Measurements from ENCODE around the gene KIAA1217. TPM values are rescaled to one million over a fixed set of nuclear protein-coding genes. Genes with fewer than 3 reads are reported as not detected.
A peak's percentile ranks its signal among the peaks of the same experiment; 100 is the strongest.

Gene KIAA1217
- polyA plus RNA-seq, 2 of the 4 experiments (the other 2 are of a cell fraction), result 1.5 to 2.7 TPM

GRCh38 chr10:24468281-24468751 lies 259.4 kb downstream of the KIAA1217 start:
- H3K4me1 ChIP-seq, result peaks cover 18% of the 10 kb centered on the region
- no peaks in the 10 kb centered on the region for H3K9me3 ChIP-seq
- 97% methylated on average over 6 of the region's 6 CpGs for WGBS (ENCODE audit: missing lambda C conversion rate)
- ChIA-PET POLR2A (no interaction called here), CTCF (interaction anchor here (1.4 kb wide), 1 partner anchor 36 kb away, joined by 3 read pairs; no protein-coding TSS in a partner anchor)
- ATAC-seq (no peak), DNase-seq (ENCODE audit: low read depth in 1 of 2, low spot score in 1 of 2) (no peak), FAIRE-seq (no peak)
- H3K4me3 ChIP-seq, result no peak overlapping the region
- TF ChIP-seq ZC3H11A (IDR thresholded peaks at IDR 0.05) (no peak), RCOR1 (IDR thresholded peaks at IDR 0.05; ENCODE audit: low read depth, low read length) (no peak), JUNB (IDR thresholded peaks at IDR 0.05) (no peak), CBX2 (IDR thresholded peaks at IDR 0.05; ENCODE audit: borderline replicate concordance, low read depth) (no peak), E2F6 (IDR thresholded peaks at IDR 0.05; ENCODE audit: borderline replicate concordance, low read depth) (no peak), MAFK (IDR thresholded peaks at IDR 0.05; ENCODE audit: partially characterized antibody) (no peak), PHF8 (IDR thresholded peaks at IDR 0.05; ENCODE audit: borderline replicate concordance, low read depth) (no peak), CTCF (IDR thresholded peaks at IDR 0.05) (no peak)
- TF ChIP-seq, protein P1, sequence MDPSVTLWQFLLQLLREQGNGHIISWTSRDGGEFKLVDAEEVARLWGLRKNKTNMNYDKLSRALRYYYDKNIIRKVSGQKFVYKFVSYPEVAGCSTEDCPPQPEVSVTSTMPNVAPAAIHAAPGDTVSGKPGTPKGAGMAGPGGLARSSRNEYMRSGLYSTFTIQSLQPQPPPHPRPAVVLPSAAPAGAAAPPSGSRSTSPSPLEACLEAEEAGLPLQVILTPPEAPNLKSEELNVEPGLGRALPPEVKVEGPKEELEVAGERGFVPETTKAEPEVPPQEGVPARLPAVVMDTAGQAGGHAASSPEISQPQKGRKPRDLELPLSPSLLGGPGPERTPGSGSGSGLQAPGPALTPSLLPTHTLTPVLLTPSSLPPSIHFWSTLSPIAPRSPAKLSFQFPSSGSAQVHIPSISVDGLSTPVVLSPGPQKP (IDR thresholded peaks at IDR 0.05; ENCODE audit: low read depth, low read length), result no peak
- no peak overlapping the region for H3K27ac ChIP-seq
- peak overlapping the region; percentile 98; the same call in 1 of the 3 replicates for H3K4me2 ChIP-seq

- no peak for FAIRE-seq
- ATAC-seq, result no peak
- Histone ChIP-seq H3K27ac (no peak overlapping the region), H3K9me3 (no peaks in the 10 kb centered on the region), H3K4me1 (peaks cover 18% of the 10 kb centered on the region), H3K4me2 (no peak overlapping the region), H3K4me3 (no peak overlapping the region)
- CTCF ChIA-PET, result no interaction called here
- 90% methylated on average over 8 of the region's 8 CpGs for WGBS (ENCODE audit: missing lambda C conversion rate)
- DNase-seq (ENCODE audit: low read depth in 1 of 2, low spot score in 1 of 2), result no peak
- POLR2A ChIA-PET, result no interaction called here
- TF ChIP-seq CHD4 (IDR thresholded peaks at IDR 0.05; ENCODE audit: borderline replicate concordance), result no peak
- no peak for TF ChIP-seq RARB (CRISPR knock-in tag; IDR thresholded peaks at IDR 0.05)
These were observed 261.1 kb downstream of the KIAA1217 start for GRCh38 chr10:24469993-24470392.

DNA sequence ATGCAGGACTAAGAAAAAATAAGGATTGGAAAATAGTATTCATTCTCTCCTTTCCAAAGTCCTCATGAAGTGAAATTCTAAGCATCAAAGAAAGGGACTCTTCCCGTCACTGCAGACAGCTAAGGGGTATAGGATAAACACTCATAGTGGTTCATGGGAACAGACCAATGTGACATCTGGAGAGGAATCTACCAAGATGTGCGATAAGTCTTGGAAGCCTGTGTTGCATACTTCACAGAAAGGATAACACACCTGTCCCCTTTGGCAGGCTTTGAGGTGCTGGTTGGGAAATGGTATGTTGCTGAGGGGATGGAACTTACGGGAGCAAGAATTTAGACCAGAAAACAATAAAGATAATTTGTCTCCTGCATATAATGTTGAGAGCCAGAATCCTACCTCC lies 266.7 kb downstream of the KIAA1217 start:
- no peak overlapping the region for H3K4me2 ChIP-seq
- no peak overlapping the region for H3K27ac ChIP-seq
- DNase-seq (ENCODE audit: low read depth in 1 of 2, low spot score in 1 of 2), result no peak
- WGBS (ENCODE audit: missing lambda C conversion rate), result 92% methylated on average over 3 of the region's 3 CpGs
- ATAC-seq, result no peak
- POLR2A ChIA-PET, result no interaction called here
- no peaks in the 10 kb centered on the region for H3K9me3 ChIP-seq
- CTCF ChIA-PET, result interaction anchor here (1.2 kb wide), 1 partner anchor 27 kb away, joined by 3 read pairs; no protein-coding TSS in a partner anchor
- TF ChIP-seq NPAS2 (CRISPR knock-in tag; IDR thresholded peaks at IDR 0.05; ENCODE audit: borderline replicate concordance) (no peak), MAX (IDR thresholded peaks at IDR 0.05) (no peak), MYC (IDR thresholded peaks at IDR 0.05; ENCODE audit: borderline replicate concordance, low read length) (no peak), POLR2AphosphoS2 (conservative IDR thresholded peaks at IDR 0.05; ENCODE audit: low read length) (no peak), ESRRA (IDR thresholded peaks at IDR 0.05; ENCODE audit: borderline replicate concordance, low read length) (no peak), CHD2 (IDR thresholded peaks at IDR 0.05; ENCODE audit: low read length, partially characterized antibody) (no peak), RFX5 (IDR thresholded peaks at IDR 0.05) (no peak), ZSCAN20 (CRISPR knock-in tag; IDR thresholded peaks at IDR 0.05) (no peak), SREBF2 (IDR thresholded peaks at IDR 0.05) (no peak), FOSL2 (IDR thresholded peaks at IDR 0.05) (no peak), FOSL2 (CRISPR knock-in tag; IDR thresholded peaks at IDR 0.05) (no peak), NFE2L2 (conservative IDR thresholded peaks at IDR 0.05; ENCODE audit: low read length) (no peak), TFCP2L1 (CRISPR knock-in tag; IDR thresholded peaks at IDR 0.05) (no peak)
- TF ChIP-seq, protein P2, sequence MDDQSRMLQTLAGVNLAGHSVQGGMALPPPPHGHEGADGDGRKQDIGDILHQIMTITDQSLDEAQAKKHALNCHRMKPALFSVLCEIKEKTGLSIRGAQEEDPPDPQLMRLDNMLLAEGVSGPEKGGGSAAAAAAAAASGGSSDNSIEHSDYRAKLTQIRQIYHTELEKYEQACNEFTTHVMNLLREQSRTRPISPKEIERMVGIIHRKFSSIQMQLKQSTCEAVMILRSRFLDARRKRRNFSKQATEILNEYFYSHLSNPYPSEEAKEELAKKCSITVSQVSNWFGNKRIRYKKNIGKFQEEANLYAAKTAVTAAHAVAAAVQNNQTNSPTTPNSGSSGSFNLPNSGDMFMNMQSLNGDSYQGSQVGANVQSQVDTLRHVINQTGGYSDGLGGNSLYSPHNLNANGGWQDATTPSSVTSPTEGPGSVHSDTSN (IDR thresholded peaks at IDR 0.05), result no peak
- TF ChIP-seq, protein P3, sequence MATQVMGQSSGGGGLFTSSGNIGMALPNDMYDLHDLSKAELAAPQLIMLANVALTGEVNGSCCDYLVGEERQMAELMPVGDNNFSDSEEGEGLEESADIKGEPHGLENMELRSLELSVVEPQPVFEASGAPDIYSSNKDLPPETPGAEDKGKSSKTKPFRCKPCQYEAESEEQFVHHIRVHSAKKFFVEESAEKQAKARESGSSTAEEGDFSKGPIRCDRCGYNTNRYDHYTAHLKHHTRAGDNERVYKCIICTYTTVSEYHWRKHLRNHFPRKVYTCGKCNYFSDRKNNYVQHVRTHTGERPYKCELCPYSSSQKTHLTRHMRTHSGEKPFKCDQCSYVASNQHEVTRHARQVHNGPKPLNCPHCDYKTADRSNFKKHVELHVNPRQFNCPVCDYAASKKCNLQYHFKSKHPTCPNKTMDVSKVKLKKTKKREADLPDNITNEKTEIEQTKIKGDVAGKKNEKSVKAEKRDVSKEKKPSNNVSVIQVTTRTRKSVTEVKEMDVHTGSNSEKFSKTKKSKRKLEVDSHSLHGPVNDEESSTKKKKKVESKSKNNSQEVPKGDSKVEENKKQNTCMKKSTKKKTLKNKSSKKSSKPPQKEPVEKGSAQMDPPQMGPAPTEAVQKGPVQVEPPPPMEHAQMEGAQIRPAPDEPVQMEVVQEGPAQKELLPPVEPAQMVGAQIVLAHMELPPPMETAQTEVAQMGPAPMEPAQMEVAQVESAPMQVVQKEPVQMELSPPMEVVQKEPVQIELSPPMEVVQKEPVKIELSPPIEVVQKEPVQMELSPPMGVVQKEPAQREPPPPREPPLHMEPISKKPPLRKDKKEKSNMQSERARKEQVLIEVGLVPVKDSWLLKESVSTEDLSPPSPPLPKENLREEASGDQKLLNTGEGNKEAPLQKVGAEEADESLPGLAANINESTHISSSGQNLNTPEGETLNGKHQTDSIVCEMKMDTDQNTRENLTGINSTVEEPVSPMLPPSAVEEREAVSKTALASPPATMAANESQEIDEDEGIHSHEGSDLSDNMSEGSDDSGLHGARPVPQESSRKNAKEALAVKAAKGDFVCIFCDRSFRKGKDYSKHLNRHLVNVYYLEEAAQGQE (IDR thresholded peaks at IDR 0.05), result no peak
- H3K4me1 ChIP-seq, result no peaks in the 10 kb centered on the region
- no peak overlapping the region for H3K4me3 ChIP-seq
- no peak for FAIRE-seq
